Ureter (tissue), 1 donor: Measurements from ENCODE around the gene ZNF367. TPM values are rescaled to one million over a fixed set of nuclear protein-coding genes. Genes with fewer than 3 reads are reported as not detected.
"Not testable (repeated sequence)": the region's sequence is repeated elsewhere in the genome, so short reads cannot be mapped to it uniquely, and the experiment has no call there.

ENCODE experiments used
- DNase-seq: peaks from one replicate; pipeline ENCODE4 v3.0.0-alpha.2; 2020; ENCODE audit warnings: low spot score
- total RNA-seq: library from RNA; stranded (reverse); gene quantifications from one replicate; pipeline ENCODE4 v1.2.4, GENCODE V29; 2023
- donor health status: DM: yes; HTN: yes; CAD: no.

The ZNF367 gene
- total RNA-seq, 1 donor from 2014 or later: 1.8 TPM

GRCh38 chr9:96400132-96400910, 17.8 kb downstream of the ZNF367 start:
- DNase-seq: no peak

- no peak for DNase-seq
Measured at GRCh38 chr9:96399325-96399633, 18.9 kb downstream of the ZNF367 start.

GRCh38 chr9:96398582-96399324, 19.4 kb downstream of the ZNF367 start:
- no peak for DNase-seq

GRCh38 chr9:96395964-96396363, 22.2 kb downstream of the ZNF367 start:
- no peak for DNase-seq

GRCh38 chr9:96394832-96395496, 23.2 kb downstream of the ZNF367 start:
- no peak for DNase-seq

GRCh38 chr9:96392263-96392662, 25.9 kb downstream of the ZNF367 start:
- no peak for DNase-seq

GRCh38 chr9:96391021-96391765, 27.0 kb downstream of the ZNF367 start:
- no peak for DNase-seq

GRCh38 chr9:96388144-96388543, 30.0 kb downstream of the ZNF367 start:
- DNase-seq: no peak

- no peak for DNase-seq
Measured at GRCh38 chr9:96386157-96386556, 32.0 kb downstream of the ZNF367 start.

- DNase-seq: peak; percentile 60
Measured at GRCh38 chr9:96383165-96383942, 34.8 kb downstream of the ZNF367 start, which contains the start of gene SLC35D2. TSS of gene SLC35D2 (minus strand) at chr9:96383711. CDS start at chr9:96383634, 77 bp downstream.

GRCh38 chr9:96382839-96383164, 35.4 kb downstream of the ZNF367 start:
- DNase-seq: no peak

GRCh38 chr9:96382175-96382574, 36.0 kb downstream of the ZNF367 start:
- no peak for DNase-seq

GRCh38 chr9:96381696-96382095, 36.5 kb downstream of the ZNF367 start:
- no peak for DNase-seq

- no peak for DNase-seq
Measured at GRCh38 chr9:96381125-96381524, 37.0 kb downstream of the ZNF367 start.

- DNase-seq: no peak
Measured at GRCh38 chr9:96379461-96379860, 38.7 kb downstream of the ZNF367 start.

GRCh38 chr9:96378187-96378586, 40.0 kb downstream of the ZNF367 start:
- no peak for DNase-seq

GRCh38 chr9:96376891-96377874, 41.0 kb downstream of the ZNF367 start:
- no peak for DNase-seq

GRCh38 chr9:96375507-96375906, 42.7 kb downstream of the ZNF367 start:
- DNase-seq: not testable (repeated sequence)

- no peak for DNase-seq
Measured at GRCh38 chr9:96367943-96368342, 50.2 kb downstream of the ZNF367 start.
